Activated naive CD4-positive, alpha-beta T cell treated with anti-CD3 and anti-CD28 coated beads, Interleukin-2, amount 10 ng/mL, durations not matched to agents 7 days and 5 days (primary cell): ENCODE measurements around the gene EPB41L5.
A peak's percentile ranks its signal among the peaks of the same experiment; 100 is the strongest.

Source experiments
- CTCF ChIA-PET: fragments of 350-600 bp; sonication (Branson Sonifier 250); formaldehyde crosslinking; loops from one replicate; lab custom pipeline; 2021; ENCODE audit warnings: antibody characterized with exemption; lab: Charles Lee
- DNase-seq: peaks from one replicate; pipeline ENCODE4 v3.0.0-alpha.2; 2020
- H3K27ac Mint-ChIP-seq: one replicate; pipeline ENCODE4 v1.8.0; 2021; ENCODE audit warnings: mild to moderate bottlenecking, moderate library complexity, mixed read lengths
- H3K27me3 Mint-ChIP-seq: one replicate; pipeline ENCODE4 v1.8.0; 2021; ENCODE audit warnings: mild to moderate bottlenecking, mixed read lengths
- H3K36me3 Mint-ChIP-seq: one replicate; pipeline ENCODE4 v1.8.0; 2021; ENCODE audit warnings: mixed read lengths
- H3K4me1 Mint-ChIP-seq: one replicate; pipeline ENCODE4 v1.8.0; 2021; ENCODE audit warnings: mixed read lengths
- H3K4me3 Mint-ChIP-seq: one replicate; pipeline ENCODE4 v1.8.0; 2021; ENCODE audit warnings: mild to moderate bottlenecking, moderate library complexity, mixed read lengths
- H3K9me3 Mint-ChIP-seq: one replicate; pipeline ENCODE4 v1.8.0; 2021; ENCODE audit warnings: mixed read lengths

EPB41L5 gene

GRCh38 chr2:120219291-120219690 is 206.4 kb downstream of the EPB41L5 start:
- Mint-ChIP-seq H3K4me3 (no peak overlapping the region), H3K27me3 (no peaks in the 10 kb centered on the region), H3K27ac (no peak overlapping the region), H3K36me3 (peaks cover 55% of the 10 kb centered on the region), H3K9me3 (peaks cover 12% of the 10 kb centered on the region), H3K4me1 (peaks cover 35% of the 10 kb centered on the region)
- CTCF ChIA-PET, result interaction anchor here (1.5 to 1.6 kb wide), 2 partner anchors 13 to 37 kb away, joined by 4 to 5 read pairs; no protein-coding TSS in a partner anchor
- DNase-seq, result no peak

GRCh38 chr2:120219766-120220165 is 206.9 kb downstream of the EPB41L5 start:
- Mint-ChIP-seq H3K36me3 (peaks cover 58% of the 10 kb centered on the region), H3K4me3 (no peak overlapping the region), H3K9me3 (peaks cover 12% of the 10 kb centered on the region), H3K4me1 (peaks cover 40% of the 10 kb centered on the region), H3K27ac (no peak overlapping the region), H3K27me3 (no peaks in the 10 kb centered on the region)
- DNase-seq, result no peak
- CTCF ChIA-PET, result interaction anchor here (1.5 to 1.6 kb wide), 2 partner anchors 14 to 38 kb away, joined by 4 to 5 read pairs; no protein-coding TSS in a partner anchor

GRCh38 chr2:120220756-120221155 is 207.9 kb downstream of the EPB41L5 start:
- no peak overlapping the region for H3K27ac Mint-ChIP-seq
- CTCF ChIA-PET, result interaction anchor here (1.1 to 1.5 kb wide), 2 partner anchors 39 to 46 kb away, joined by 4 read pairs; no protein-coding TSS in a partner anchor
- peaks cover 49% of the 10 kb centered on the region for H3K4me1 Mint-ChIP-seq
- peaks cover 63% of the 10 kb centered on the region for H3K36me3 Mint-ChIP-seq
- DNase-seq, result no peak
- no peak overlapping the region for H3K4me3 Mint-ChIP-seq
- peaks cover 12% of the 10 kb centered on the region for H3K9me3 Mint-ChIP-seq
- H3K27me3 Mint-ChIP-seq, result no peaks in the 10 kb centered on the region

GRCh38 chr2:120221616-120222015 is 208.7 kb downstream of the EPB41L5 start:
- CTCF ChIA-PET, result interaction anchor here (1.1 to 2.7 kb wide), 2 partner anchors 15 to 47 kb away, joined by 4 to 8 read pairs; no protein-coding TSS in a partner anchor
- peaks cover 65% of the 10 kb centered on the region for H3K36me3 Mint-ChIP-seq
- no peaks in the 10 kb centered on the region for H3K27me3 Mint-ChIP-seq
- peak overlapping the region; percentile 15 for H3K4me3 Mint-ChIP-seq
- no peak for DNase-seq
- peaks cover 56% of the 10 kb centered on the region for H3K4me1 Mint-ChIP-seq
- H3K27ac Mint-ChIP-seq, result peak overlapping the region; percentile 88
- peaks cover 8% of the 10 kb centered on the region for H3K9me3 Mint-ChIP-seq

- Mint-ChIP-seq H3K4me3 (peak overlapping the region; percentile 69), H3K36me3 (peaks cover 66% of the 10 kb centered on the region), H3K27ac (peak overlapping the region; percentile 88), H3K9me3 (peaks cover 5% of the 10 kb centered on the region), H3K4me1 (peaks cover 64% of the 10 kb centered on the region), H3K27me3 (no peaks in the 10 kb centered on the region)
- CTCF ChIA-PET, result interaction anchor here (1.1 to 2.7 kb wide), 3 partner anchors 16 to 90 kb away, joined by 4 to 8 read pairs (median 5); no protein-coding TSS in a partner anchor
- no peak for DNase-seq
Measured at GRCh38 chr2:120222186-120223033, 209.5 kb downstream of the EPB41L5 start.

- peak; percentile 92 for DNase-seq
- peaks cover 5% of the 10 kb centered on the region for H3K9me3 Mint-ChIP-seq
- H3K27ac Mint-ChIP-seq, result peak within 1 kb of the TSS; percentile 92
- peaks cover 73% of the 10 kb centered on the region for H3K4me1 Mint-ChIP-seq
- H3K4me3 Mint-ChIP-seq, result peak within 1 kb of the TSS; percentile 81
- CTCF ChIA-PET, result interaction anchor here (1.1 to 2.7 kb wide), 2 partner anchors 17 to 89 kb away, joined by 5 to 8 read pairs; no protein-coding TSS in a partner anchor
- H3K27me3 Mint-ChIP-seq, result no peaks in the 10 kb centered on the region
- peaks cover 67% of the 10 kb centered on the region for H3K36me3 Mint-ChIP-seq
Measured at GRCh38 chr2:120223034-120223912, 210.4 kb downstream of the EPB41L5 start, which contains the start of gene TMEM185B. Gene TMEM185B (minus strand): TSS chr2:120223400. CDS start chr2:120222976, 424 bp downstream.

- Mint-ChIP-seq H3K4me1 (peaks cover 81% of the 10 kb centered on the region), H3K9me3 (peaks cover 5% of the 10 kb centered on the region), H3K27me3 (no peaks in the 10 kb centered on the region), H3K36me3 (peaks cover 68% of the 10 kb centered on the region), H3K4me3 (peak overlapping the region; percentile 81), H3K27ac (peak overlapping the region; percentile 92)
- CTCF ChIA-PET, result interaction anchor here (1.7 kb wide), 1 partner anchor 89 kb away, joined by 5 read pairs; no protein-coding TSS in a partner anchor
- no peak for DNase-seq
Measured at GRCh38 chr2:120224256-120224655, 211.4 kb downstream of the EPB41L5 start.

GRCh38 chr2:120224735-120225548 is 212.1 kb downstream of the EPB41L5 start:
- no peaks in the 10 kb centered on the region for H3K27me3 Mint-ChIP-seq
- DNase-seq, result no peak
- CTCF ChIA-PET, result interaction anchor here (1.1 to 1.7 kb wide), 2 partner anchors 9 to 88 kb away, joined by 3 to 5 read pairs; no protein-coding TSS in a partner anchor
- peaks cover 5% of the 10 kb centered on the region for H3K9me3 Mint-ChIP-seq
- peak overlapping the region; percentile 81 for H3K4me3 Mint-ChIP-seq
- H3K4me1 Mint-ChIP-seq, result peaks cover 86% of the 10 kb centered on the region
- peak overlapping the region; percentile 62 for H3K27ac Mint-ChIP-seq
- peaks cover 68% of the 10 kb centered on the region for H3K36me3 Mint-ChIP-seq

- Mint-ChIP-seq H3K4me3 (no peak overlapping the region), H3K4me1 (peaks cover 87% of the 10 kb centered on the region)
- CTCF ChIA-PET, result interaction anchor here (1.1 to 1.7 kb wide), 2 partner anchors 8 to 87 kb away, joined by 3 to 5 read pairs; no protein-coding TSS in a partner anchor
Measured at GRCh38 chr2:120225549-120226065, 212.7 kb downstream of the EPB41L5 start.

GRCh38 chr2:120226316-120226715 is 213.4 kb downstream of the EPB41L5 start:
- peak overlapping the region; percentile 49 for H3K27ac Mint-ChIP-seq
- peaks cover 5% of the 10 kb centered on the region for H3K9me3 Mint-ChIP-seq
- H3K27me3 Mint-ChIP-seq, result no peaks in the 10 kb centered on the region
- CTCF ChIA-PET, result interaction anchor here (7.7 kb wide), 1 partner anchor 87 kb away, joined by 68 read pairs; no protein-coding TSS in a partner anchor
- H3K36me3 Mint-ChIP-seq, result peaks cover 66% of the 10 kb centered on the region
- peaks cover 85% of the 10 kb centered on the region for H3K4me1 Mint-ChIP-seq
- DNase-seq, result no peak
- no peak overlapping the region for H3K4me3 Mint-ChIP-seq

More at GRCh38 chr2:120225549-120226065, 212.7 kb downstream of the EPB41L5 start:
- no peaks in the 10 kb centered on the region for H3K27me3 Mint-ChIP-seq
- H3K27ac Mint-ChIP-seq, result peak overlapping the region; percentile 62
- no peak for DNase-seq
- H3K36me3 Mint-ChIP-seq, result peaks cover 66% of the 10 kb centered on the region
- H3K9me3 Mint-ChIP-seq, result peaks cover 5% of the 10 kb centered on the region

- Mint-ChIP-seq H3K27ac (peak overlapping the region; percentile 42), H3K9me3 (peaks cover 1% of the 10 kb centered on the region), H3K4me1 (peaks cover 74% of the 10 kb centered on the region), H3K4me3 (no peak overlapping the region), H3K27me3 (no peaks in the 10 kb centered on the region), H3K36me3 (peaks cover 62% of the 10 kb centered on the region)
- peak; percentile 12 for DNase-seq
- CTCF ChIA-PET, result interaction anchor here (0.9 to 7.7 kb wide), 4 partner anchors 22 to 86 kb away, joined by 3 to 68 read pairs (median 3); partner anchors contain the start of gene RALB
Measured at GRCh38 chr2:120227111-120227991, 214.5 kb downstream of the EPB41L5 start.

- Mint-ChIP-seq H3K27me3 (no peaks in the 10 kb centered on the region), H3K4me3 (peak overlapping the region; percentile 97), H3K36me3 (peaks cover 61% of the 10 kb centered on the region), H3K9me3 (no peaks in the 10 kb centered on the region), H3K4me1 (peaks cover 82% of the 10 kb centered on the region), H3K27ac (peak overlapping the region; percentile 42)
- peak; percentile 39 for DNase-seq
- CTCF ChIA-PET, result interaction anchor here (0.8 to 7.7 kb wide), 3 partner anchors 21 to 84 kb away, joined by 3 to 68 read pairs (median 3); partner anchors contain the start of gene RALB
Measured at GRCh38 chr2:120228503-120228902, 215.6 kb downstream of the EPB41L5 start.
